Measurements from ENCODE around the gene SFXN2.
"Not testable (repeated sequence)": the region's sequence is repeated elsewhere in the genome, so short reads cannot be mapped to it uniquely, and the experiment has no call there.

SFXN2 gene, protein sequence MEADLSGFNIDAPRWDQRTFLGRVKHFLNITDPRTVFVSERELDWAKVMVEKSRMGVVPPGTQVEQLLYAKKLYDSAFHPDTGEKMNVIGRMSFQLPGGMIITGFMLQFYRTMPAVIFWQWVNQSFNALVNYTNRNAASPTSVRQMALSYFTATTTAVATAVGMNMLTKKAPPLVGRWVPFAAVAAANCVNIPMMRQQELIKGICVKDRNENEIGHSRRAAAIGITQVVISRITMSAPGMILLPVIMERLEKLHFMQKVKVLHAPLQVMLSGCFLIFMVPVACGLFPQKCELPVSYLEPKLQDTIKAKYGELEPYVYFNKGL

GRCh38 chr10:102714621-102715455, at the start of gene SFXN2:
TSS of gene SFXN2 (plus strand) at chr10:102714636. CDS start at chr10:102726637, 12,001 bp downstream.
- no peak for DNase-seq

- DNase-seq = no peak
Observed at GRCh38 chr10:102665904-102666509, 48.4 kb upstream of the SFXN2 start.

DNA sequence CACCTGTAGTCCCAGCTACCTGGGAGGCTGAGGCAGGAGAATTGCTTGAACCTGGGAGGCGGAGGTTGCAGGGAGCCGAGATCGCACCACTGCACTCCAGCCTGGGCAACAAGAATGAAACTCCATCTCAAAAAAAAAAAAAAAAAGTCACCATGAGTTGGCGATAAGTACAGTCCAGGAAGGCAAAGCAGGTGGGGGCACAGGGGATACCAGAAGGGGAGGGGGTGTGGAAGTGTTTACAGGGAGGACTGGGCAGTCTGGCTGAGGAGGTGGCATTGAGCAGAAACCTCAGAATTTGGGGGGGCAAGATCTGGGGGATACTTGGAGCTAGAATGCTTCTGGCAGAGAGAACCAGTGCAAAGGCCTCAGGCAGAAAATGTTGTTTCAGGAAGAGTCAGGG, 47.0 kb upstream of the SFXN2 start:
- DNase-seq = not testable (repeated sequence)

- no peak for DNase-seq
Observed at GRCh38 chr10:102668326-102669107, 45.9 kb upstream of the SFXN2 start.

DNA sequence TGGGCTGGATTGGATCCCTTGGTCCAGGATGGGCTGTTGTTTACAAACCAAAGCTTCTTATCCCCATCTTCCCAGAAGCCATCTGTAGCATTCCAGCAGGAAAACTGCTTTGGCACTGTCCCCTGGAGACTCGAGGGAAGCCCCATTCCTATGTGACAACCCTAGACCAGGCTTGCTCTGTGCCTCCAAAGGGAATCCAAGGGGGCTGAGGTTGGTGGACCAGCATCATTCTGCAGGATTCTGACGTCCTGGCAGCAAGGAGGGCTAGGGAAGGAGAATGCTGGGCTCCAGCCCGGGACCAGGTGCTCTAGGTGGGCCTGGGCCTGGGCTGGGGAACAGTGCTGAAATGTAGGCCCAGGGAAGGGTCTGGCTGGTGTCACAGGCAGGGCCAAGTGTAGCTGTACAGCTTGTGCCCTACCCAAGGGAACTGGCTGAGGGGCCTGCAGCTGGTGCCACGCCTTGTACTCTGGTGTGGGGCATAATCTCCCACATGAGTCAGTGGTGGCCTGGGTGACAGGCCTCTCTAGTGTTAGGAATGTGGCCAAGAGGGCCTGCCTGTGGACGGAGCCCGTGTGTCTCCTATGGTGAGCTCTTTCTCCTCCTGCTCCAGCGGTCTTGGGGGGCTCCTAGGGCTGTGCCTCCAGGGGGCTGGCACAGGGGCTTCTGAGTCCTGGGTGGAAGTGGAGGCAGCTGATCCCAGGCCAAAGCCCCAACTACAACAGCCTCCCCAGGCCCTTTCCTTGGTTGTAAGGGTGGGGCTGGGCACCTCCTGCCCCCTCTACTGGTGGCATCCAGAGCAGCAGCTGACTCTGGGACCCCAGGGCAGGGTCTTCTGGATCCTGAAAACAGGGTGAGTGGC, 45.0 kb upstream of the SFXN2 start:
- DNase-seq = no peak

DNA sequence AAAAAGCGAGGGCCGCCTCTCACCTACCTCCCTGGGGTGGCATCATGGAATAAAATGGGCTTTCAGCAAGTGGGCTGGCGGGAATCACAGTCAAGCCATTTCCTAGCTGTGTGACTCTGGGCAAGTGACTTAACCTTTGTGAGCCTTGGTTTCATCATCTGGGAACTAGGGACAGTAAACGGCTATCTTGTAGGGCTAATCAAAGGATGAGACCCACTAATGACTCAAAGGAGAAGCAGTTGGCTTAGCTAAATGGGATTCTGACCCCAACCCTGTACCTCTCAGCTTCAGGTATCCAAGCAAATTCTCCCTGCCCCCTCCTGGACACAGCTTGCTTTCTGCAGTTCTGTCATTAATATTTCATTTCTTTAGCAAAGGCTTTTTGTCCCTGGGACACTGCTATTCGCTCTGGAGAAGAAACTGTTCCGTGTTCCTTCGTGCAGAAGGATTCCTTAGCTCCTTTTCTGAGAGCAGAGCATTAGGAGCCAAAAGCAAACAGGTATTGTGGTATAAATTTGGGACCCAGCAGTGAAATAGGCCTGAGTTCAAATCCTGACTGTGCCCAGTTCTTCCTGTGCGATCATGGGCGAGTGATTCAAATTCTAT, 44.3 kb upstream of the SFXN2 start:
- DNase-seq = no peak

DNA sequence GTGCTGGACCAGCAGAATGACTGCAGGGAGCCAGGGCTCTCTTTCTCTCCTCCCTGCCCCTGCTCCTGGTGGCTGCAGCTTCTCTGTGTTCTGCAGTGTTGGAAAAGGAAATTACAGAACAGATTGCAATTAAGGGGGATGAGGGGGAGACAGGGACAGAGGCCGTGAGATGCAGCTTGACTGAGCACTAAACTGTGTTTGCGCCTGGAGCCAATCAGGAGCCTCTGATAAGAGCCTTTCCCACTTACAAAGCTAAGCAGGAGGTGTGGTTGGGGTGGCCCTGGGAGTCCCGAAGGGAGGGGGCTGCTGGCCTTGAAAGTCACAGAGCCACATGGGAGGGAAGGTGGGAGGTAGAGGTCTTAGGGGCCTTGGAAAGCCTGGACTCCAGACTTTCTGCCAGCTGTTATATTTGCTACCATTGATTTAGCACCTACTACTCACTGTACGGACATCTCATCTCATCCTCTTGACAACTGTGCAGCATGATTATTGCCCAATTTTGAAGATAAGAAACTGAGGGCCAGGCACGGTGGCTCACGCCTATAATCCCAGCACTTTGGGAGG, 43.5 kb upstream of the SFXN2 start:
- DNase-seq = no peak

- DNase-seq = no peak
Observed at GRCh38 chr10:102673236-102673818, 41.1 kb upstream of the SFXN2 start.

GRCh38 chr10:102673819-102674511, 40.5 kb upstream of the SFXN2 start:
- no peak for DNase-seq

DNA sequence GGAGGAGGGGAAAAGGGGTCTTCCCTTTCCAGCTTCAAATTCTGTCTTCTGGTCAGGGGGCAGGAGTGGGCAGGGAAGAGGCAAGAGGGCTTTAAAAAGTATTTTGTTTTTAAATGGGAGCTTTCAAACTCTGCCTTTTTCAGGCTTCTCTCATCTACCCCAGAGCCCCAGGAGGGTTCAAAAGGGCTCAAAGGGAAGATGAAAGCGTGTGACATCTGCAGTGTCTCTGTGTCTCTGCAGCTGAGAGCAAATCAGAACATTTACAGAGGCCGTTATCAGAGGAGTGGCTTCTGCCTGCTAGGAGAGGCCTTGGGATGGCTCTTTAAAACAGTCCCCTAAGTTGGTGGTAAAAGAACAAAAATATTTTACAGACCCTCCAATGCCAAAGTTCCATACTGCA, 39.9 kb upstream of the SFXN2 start:
- no peak for DNase-seq

GRCh38 chr10:102675011-102675665, 39.3 kb upstream of the SFXN2 start:
- no peak for DNase-seq

- no peak for DNase-seq
Observed at GRCh38 chr10:102675666-102676533, 38.5 kb upstream of the SFXN2 start.

GRCh38 chr10:102676534-102677315, 37.7 kb upstream of the SFXN2 start:
- no peak for DNase-seq

GRCh38 chr10:102677331-102678067, 36.9 kb upstream of the SFXN2 start:
- no peak for DNase-seq

DNA sequence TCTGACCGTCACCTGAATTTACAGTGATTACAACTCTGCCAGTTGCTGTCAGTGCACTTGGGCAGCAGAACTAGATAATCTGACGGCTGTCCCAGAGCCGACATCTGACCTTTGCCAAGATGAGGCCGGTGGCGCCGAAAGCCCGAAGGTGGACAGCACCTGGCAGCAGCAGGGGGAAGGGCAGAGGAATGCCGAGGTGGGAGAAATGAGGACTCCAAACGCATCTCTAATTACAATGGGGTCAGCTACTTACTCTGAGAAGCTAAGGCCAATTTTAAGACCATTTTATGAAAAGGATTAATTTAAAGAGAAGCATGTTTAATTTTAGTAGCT, 36.4 kb upstream of the SFXN2 start:
- DNase-seq = no peak

DNA sequence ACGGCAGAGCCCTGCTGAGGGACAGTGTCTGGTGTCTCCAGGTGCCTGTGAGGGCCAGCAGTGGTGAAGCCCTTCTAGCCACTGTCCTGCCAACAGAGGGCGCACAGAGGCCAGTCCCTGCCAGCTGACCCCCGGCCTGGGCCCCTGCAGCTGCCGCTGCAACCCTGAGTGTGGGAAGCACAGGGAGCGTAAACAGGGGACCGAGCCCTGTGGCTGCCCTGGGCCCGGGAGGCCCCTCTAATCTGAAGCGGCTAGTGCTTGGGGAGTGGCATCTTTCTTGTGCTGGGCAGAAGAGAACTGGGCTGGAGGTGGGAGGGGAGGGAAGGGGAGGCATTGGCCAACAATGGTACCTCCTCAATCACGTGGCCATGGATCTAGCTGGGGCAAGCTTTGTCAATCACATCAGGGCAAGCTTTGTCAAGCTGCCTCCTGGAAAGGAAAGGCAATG, 35.6 kb upstream of the SFXN2 start:
- no peak for DNase-seq

DNA sequence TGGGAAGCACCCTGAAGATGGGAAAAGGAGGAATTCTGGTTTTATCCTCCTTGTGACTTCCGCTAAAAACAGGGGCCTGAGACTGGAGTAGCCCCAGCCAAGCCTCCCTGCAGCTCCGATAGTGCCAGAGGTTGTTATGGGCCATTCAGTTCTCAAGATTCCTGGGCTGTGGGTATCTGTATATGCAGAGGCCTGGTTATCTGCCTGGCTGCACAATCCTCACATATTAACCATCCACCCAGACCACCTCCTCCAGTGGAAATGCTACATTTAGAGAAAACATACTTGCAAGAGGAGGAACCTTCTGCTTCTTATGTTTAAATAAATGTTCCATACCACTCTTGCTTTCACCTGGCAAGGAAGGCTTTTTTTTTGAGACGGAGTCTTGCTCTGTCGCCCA, 34.8 kb upstream of the SFXN2 start:
- no peak for DNase-seq
